Measurements from ENCODE around the gene DUSP28. TPM values are rescaled to one million over a fixed set of nuclear protein-coding genes. Genes with fewer than 3 reads are reported as not detected.
A peak's percentile ranks its signal among the peaks of the same experiment; 100 is the strongest.
"Not testable (repeated sequence)": the region's sequence is repeated elsewhere in the genome, so short reads cannot be mapped to it uniquely, and the experiment has no call there.

Gene DUSP28, protein sequence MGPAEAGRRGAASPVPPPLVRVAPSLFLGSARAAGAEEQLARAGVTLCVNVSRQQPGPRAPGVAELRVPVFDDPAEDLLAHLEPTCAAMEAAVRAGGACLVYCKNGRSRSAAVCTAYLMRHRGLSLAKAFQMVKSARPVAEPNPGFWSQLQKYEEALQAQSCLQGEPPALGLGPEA
- 6.1 and 6.4 TPM in 2 replicates for total RNA-seq (2014; rRNA removed)
- 7.2 TPM for polyA plus RNA-seq (2012)

DNA sequence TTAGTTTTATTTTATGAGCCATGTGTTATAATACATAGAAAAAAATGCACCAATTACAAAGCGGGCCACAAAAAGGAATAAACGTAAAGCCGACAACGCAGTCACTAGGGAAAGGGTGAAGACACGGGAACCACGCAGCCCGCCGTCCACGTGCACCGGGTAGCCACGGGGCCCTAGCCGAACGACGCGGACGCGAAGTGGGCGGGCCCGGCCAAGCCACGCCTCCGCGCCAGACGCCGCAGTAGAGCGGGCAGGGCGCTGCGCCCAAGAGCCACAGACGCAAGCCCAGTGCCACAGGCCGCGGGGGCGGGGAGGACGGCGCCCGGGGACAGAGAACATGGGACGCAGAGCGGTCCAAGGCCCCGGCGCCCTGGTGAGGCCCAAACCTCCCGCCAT is at the start of gene DUSP28:
DUSP28 (plus strand) TSS at position 274 of the 396 bp plus-strand sequence. CDS start 328 bp downstream, outside the sequence.
- peak; percentile 85 for DNase-seq (ENCODE audit: low read depth)

DNA sequence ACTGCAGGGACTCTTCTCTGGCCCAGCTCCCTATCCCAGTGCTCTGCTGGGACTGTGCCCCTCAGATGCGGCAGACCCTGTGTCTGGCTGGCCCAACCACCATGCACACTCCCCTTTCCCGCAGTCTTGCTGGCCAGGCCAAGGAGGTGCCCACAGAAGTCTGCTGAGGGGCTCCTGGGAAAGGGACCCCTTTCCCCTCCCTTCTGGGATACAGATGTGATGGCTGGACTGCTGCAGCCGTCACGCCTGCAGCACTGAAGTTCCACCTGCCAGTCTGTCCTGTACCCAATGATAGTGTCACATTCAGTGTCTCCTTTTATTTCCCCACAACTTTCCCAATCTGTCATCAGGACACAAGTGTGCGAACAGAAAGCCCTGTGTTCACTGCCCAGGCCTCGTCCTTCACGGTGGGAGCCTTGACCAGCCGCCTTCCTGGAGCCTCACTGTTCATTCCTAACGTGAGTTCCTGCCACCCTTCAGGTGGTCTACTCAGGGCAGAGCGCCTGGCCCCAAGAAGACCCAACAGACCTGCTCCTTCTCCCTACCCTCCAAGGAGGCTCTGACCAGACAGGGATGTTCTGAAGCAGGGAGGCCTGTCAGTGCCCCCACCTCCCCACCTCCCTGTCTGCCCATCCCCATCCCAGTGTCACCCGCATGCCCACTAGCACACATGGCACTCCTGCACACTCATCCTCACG is 49.5 kb upstream of the DUSP28 start:
- DNase-seq (ENCODE audit: low read depth) = no peak

DNA sequence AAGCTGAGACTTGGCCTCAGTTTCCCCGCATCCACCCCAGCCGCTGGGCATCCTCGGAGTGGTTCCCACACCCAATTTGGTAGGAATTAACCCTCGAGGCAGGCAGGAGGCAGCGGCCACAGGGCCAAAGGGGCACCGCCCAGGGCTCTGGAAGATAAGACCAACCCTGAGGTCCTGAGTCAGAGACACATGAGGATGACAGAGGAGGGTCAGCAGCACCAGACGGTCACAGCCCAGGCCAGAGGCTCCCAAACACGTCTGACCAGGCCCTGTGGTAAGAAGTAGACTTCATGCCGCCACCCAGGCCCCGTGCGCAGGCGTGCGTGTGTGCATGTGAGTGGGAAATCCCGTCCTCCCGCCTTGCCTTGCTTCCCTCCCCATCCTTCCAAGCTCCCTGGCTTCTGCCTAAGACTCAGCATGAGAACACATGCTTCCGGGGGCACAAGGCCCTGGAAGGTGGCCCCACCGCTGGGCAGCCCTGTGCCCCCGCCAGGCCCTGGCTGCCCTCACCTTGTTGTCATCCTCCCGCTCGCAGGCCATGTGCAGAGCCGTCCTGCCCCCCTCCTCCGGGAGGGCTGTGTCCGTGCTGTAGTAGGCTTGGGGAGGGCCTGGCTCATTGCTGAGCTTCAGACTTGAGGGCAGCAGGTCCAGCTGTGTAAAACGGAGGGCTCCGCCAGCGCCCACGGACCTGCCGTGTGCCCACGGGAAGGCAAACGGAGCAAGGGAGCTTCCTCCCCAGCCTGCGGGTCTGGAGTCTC is 48.6 kb upstream of the DUSP28 start:
- no peak for DNase-seq (ENCODE audit: low read depth)

DNA sequence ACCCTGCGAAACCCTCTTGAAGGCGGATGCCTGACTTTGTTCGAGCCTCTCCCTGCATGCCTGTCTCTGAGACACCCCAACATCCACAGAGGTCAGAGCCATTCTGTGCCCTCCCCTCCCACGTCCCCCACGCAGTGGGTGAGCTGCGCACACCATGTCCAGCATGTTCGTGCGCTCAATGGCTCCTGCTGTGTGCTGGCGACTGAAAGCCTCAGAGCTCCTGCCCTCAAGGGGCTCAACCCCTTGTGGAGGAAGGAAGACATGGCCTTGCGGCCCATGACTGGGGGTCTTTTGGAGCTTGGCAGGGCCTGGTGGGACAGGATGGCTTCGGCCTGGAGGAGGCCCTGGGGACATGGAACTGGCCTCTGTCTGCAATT is 48.1 kb upstream of the DUSP28 start:
- no peak for DNase-seq (ENCODE audit: low read depth)

DNA sequence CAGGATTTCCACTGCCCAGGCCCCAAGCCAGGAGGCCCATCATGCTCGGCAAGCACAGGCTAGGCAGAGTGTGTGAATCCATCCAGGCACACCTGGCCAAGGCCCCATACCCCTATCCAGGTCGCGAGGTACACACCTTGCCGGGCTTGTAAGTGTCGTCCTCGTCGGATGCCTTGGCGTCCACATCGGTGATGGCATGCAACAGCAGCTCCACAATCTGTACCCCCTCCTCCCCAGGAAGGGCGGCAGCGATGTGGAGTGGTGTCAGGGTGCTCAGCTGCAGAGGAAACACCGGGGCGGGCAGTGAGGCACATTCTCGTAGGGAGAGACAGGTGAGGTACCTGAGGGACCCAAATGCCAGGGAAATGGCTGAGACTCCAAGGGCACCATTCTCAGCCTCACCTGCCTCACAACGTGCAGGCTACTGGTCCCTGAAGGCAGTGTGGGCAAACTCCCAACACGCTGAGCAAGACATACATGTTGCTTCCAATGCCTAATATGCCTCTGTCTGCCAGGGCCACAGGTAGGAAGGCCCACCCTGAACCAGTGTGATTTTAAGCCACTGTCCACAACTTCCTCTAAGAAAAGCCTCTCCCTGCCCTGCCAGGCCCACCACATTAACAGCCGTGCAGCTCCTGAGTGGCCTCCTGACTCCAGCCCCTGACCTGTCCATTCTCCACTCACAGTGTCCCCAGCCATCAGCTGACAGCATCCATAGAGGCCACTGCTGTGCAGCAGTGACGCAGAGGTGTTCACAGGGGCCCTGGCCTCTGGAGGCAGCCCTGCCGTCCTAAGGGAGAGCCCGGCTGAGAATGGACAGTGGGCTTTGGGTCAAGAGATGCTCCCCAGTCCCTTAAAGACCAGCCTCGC is 47.3 kb upstream of the DUSP28 start:
- no peak for DNase-seq (ENCODE audit: low read depth)

DNA sequence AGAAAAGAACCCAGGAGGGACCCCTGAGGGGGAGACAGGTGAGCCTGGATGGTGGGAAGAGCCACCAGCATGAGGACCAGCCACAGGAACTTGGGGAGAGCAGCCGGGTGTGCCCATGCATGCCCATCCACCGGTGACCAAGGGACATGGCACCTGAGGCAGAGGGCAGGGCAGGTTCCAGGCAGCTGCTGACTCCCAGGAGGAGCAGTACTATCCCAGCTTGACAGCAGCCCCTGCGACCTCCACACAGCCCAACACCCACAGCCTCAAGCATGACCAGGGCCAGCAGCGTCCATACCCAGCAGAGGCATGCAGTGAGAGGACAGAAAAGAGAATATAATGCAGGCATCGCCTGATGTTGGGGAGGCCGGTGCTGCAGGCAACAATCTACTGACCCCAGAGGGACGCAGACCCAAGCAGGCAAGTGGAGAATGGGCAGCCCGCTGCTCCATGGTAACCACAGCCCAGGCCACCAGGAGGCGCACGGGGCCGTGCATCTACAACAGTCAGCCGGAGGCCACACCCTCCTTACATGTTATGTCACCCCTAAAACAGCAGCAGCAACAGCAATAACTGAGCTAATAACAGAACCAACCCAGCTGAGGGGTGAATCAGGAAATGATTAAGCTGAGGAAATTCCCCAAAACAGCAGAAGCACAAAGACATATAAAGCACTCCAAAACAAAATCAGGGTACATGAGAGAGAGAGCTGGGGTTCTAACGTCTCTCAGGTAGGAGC is 46.4 kb upstream of the DUSP28 start:
- DNase-seq (ENCODE audit: low read depth) = peak; percentile 77

DNA sequence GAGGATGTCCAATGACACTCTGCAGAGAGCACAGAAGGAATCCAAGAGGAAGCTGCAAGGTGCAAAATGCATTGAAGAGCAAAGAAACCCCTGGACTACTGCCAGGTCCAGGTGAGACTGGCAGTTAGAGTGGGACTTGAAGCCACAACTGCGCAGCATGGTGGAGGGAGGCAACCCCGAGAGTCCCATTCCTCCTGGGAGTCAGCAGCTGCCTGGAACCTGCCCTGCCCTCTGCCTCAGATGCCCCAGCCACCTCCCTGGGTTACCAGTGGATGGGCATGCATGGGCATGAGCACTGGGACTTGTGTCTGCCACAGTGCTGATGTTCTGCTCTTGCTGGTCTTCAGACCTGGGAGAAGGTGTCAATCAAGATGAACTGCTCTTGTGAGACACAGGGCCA is 45.5 kb upstream of the DUSP28 start:
- DNase-seq (ENCODE audit: low read depth) = no peak

DNA sequence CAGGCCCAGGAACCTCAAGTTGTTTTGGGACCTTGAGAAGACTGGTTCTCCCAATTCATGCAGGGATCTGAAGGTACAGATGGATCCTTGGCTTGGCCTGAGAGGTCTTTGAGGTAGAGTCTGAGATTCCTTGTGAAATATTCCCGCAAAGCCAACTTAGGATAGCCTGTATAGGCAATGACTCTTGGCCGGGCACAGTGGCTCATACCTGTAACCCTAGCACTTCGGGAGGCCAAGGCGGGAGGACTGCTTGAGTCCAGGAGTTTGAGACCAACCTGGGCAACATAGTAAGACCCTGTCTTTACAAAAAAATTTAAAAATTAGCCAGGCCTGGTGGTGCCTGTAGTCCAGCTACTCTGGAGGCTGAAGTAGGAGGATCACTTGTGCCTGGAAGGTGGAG is 42.8 kb upstream of the DUSP28 start:
- no peak for DNase-seq (ENCODE audit: low read depth)

DNA sequence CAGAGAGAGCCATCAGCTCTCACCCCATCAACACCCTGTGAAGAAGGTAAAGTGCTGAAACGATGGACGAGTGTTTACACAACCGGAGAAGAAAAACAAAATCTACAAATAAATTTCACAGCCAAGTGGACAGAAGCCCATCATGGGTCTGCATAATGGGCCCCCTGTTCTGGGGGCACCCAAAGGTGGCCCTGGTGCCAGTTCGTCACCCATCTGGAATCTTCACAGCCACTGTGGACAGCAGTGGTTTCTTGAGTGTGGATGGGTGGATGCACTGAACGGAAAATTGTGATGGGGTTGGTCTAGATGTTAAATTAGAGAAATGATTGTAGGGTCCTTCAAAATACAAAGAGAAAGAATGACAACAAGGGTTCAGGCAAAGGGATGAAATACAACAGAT is 41.2 kb upstream of the DUSP28 start:
- DNase-seq (ENCODE audit: low read depth) = no peak

DNA sequence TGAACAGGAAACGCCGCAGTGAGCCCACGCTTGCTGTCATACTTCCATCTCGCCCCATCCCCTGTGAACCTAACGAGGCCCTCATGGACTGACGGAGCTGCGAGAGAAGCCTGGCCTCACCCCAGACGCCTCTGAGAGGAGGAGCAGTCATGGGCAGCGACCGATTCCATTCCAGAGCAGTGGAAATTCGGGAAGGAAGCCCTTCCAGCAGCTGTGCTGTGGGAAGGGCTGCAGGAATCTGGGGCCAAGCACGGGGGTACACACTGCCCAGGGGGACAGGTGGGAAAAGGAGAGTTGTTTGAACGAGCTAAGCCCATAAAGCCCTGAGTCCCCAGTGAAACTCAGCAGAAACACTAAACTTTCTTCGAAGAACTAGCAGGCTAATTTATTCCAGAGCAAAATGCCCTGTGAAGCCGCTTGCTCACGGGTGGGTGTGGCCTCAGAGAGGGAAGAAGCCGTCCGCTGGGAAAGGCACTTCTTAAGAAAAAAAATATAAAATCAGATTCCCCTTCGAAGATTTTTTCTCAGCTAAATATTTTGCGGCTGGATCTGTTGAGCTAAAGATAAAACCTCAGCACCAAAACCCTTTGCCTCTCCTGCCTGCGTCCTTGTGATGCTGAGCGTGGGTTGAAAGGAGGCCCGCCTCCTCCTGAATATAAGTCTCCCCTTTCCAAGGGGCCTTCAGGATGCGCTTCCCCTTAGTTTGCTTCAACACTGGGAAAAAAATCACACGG is 40.6 kb upstream of the DUSP28 start:
- DNase-seq (ENCODE audit: low read depth) = no peak

DNA sequence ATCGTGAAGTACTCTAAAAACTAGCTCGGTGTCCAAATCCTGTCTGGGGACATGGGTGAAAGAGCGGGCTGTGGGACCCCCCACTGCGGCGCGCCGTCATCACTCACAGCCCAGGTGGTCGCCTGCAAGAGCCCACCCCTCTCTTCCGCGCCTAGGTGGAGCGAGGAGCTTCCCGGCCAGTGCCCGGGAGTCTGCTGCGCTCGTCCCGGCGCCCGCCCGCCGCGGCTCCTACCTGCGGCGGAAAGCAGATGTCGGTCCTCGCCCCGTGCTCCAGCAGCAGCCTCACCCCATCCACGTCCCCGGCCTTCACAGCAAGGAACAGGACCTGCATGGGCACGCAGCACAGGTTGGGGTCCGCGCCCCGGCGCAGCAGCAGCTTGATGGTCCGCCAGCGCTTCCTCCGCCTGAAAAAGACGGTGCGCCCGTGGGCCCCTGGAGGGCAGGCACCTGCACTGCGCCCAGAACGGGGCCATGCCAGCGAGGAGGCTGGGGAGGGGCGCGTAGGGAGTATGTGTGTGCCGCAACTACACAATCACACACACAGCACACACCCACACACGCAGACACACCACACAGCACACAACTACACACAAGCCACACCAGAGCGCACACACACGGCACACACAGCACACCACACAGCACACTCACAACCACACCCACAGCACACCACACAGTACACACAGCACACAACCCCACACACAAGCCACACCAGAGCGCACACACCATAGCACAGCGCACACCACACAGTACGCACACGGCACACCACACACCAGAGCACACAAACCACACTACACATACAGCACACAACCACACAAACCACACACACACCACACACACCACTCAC is 39.8 kb upstream of the DUSP28 start:
- DNase-seq (ENCODE audit: low read depth) = no peak

DNA sequence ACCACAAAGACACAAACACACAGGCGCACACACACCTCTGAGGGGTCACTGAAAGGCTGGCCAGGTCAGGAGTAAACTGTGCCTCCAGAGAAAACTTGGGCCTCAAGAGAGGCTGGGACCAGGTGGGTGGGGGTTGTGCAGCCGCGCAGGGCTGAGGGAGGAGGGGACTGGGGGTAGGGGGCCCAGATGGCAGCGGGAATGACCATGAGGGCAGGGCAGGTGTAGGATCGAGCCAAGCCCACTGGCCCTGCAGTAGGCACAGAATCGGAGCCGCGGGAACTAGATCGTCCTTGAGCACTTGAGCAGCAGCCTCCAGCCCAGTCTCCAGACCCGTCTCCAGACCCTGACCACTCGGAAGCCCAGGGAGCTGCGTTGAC is 39.2 kb upstream of the DUSP28 start:
- no peak for DNase-seq (ENCODE audit: low read depth)

DNA sequence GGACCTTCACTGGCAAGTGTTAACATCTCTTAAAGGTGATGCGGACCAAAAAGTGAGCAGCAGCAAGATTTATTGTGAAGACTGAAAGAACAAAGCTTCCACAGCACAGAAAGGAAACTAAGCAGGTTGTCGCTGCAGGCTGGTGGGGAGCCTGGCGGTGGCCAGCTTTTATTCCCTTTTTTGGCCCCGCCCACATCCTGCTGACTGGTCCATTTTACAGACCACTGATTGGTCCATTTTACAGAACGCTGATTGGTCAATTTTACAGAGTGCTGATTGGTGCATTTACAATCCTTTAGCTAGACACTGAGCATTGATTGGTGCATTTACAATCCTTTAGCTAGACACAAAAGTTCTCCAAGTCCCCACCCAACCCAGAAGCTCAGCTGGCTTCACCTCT is 38.3 kb upstream of the DUSP28 start:
- DNase-seq (ENCODE audit: low read depth) = not testable (repeated sequence)

DNA sequence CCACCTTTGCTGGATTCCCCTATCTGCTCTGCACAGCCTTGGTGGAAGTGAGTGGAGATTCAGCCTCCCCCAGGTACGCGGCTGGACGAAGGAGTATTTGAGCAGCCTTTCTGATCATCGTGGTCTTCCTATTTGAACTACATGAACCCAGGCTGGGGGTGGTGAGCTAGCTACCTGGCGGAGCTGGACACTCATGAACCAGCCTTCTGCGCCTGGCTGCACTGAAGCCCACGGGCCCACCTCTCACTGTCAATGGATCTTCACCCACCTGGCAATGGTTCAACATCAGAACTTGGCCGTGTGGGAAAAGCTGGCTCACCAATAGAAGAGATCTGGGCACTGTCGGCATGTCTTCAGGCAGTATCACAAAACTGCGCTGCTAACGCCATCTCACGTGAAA is 37.8 kb upstream of the DUSP28 start:
- DNase-seq (ENCODE audit: low read depth) = no peak

DNA sequence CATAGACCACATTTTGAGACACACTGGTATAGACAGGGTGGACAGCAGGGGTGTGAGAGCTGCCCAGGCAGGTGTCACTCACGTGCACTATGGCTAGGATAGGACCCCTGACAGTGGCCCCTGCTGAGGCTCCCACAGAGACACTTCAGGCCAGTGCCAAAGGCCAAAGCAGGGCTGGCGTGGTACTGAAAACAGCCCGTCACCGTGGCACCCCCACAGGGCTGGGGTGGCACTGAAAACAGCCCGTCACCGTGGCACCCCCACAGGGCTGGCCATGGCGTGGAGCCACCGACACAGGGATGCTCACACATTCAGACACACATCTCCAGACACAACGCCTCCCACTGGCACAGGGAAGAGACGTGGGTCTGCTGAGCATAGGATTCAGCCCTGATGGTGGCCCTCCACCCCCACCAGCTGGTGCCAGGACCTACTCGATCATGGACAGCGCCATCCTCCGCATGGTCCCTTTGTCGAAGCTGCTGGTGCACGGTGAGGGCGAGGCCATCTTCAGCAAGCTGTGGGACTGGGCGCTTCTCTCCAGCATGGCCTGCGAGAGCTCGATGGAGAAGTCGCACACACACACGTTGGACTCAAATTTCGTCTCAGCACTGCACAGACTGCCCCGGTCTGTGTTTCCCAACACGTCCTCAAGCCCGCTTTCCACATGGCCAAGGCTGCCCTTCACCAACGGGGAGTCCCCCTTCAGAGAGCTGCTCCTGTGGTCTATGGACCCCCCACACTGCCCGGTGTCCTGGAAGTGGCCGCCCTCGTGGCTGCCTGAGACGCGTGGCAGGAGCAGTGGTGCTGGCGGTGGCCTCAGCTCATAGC is 36.5 kb upstream of the DUSP28 start:
- DNase-seq (ENCODE audit: low read depth) = no peak

DNA sequence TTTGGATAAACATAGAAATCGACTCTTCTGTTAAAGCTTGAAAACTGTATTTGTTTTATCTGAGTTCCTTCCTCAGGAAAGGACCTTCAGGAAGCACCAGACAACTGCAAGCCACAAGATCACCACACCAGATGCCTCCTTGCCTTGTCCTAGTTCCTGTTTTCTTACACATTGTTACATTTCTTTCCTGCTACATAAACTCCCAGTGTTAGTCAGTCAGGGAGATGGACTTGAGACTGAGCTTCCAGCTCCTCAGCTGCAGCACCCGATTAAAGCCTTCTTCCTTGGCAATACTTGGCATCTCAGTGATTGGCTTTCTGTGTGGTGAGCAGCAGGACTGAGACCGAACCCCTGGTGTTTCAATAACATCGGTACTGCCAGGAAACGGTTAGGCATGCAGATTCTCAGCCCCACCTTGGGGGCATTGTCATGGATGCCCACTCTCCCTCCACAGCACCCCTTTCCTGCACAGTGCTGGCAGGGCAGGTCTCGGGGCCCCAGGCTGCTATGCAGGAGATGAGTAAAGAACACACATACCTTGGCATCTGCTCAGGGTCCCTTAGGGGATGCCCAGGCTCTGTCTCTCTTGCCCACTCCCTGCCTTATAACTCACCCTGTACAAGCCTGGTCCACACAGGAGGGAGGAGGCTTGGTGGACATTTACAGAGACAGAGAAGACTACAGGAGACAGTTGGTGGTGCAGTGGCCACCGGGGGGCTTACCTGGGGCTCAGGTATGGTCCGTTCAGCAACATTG is 35.0 kb upstream of the DUSP28 start:
- DNase-seq (ENCODE audit: low read depth) = no peak

DNA sequence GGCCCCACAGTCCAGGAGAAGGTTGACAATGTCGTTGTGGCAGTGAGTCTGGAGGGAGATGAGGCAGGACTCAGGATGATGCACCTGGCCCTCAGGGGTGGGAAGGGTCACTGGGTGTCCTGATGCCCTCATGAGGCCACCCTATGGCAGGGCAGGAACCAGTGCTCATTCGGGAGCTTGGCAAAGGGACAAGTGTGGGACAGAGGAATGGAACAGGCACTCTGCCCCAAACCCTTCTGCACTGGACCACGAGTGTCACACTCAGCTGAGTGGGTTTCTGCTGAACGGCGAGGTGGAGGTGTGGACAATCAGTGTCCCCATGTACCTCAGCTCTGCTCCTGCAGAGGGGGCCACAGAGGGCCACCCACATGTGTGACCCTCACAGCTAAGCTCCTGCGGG is 34.4 kb upstream of the DUSP28 start:
- no peak for DNase-seq (ENCODE audit: low read depth)

DNA sequence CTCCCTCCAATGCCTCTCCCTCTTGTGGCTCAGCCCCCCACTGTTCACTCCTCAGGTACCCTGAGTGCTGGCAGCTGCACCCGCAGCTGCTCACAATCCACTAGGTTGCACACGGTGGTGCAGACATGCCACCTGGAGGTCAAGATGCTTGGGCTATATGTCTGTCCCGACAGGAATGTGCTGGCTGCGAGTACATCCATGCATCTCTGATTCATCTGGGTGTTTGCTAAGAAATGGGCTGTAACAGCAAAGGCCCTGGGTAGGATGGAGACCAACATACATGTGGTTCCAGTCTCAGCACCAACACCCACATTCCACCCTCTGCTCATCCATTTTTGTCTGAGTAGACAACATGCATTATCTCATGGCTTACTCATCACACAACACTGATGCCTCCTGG is 33.6 kb upstream of the DUSP28 start:
- no peak for DNase-seq (ENCODE audit: low read depth)

Data from LHCN-M2 (cell line).